Measurements from ENCODE around the gene CEACAM6.

GRCh38 chr19:41707502-41707812, 47.9 kb upstream of the CEACAM6 start:
- TF ChIP-seq MEF2A (IDR thresholded peaks at IDR 0.05; ENCODE audit: borderline replicate concordance, low read depth): no peak
- no peak for TF ChIP-seq FOXM1 (IDR thresholded peaks at IDR 0.05; ENCODE audit: low read depth)
- TF ChIP-seq CHD2 (IDR thresholded peaks at IDR 0.05; ENCODE audit: low read length, partially characterized antibody): no peak
- TF ChIP-seq CTCF (IDR thresholded peaks at IDR 0.05): no peak
- TF ChIP-seq GABPA (IDR thresholded peaks at IDR 0.05; ENCODE audit: low read depth): no peak
- TF ChIP-seq POLR2AphosphoS5 (IDR thresholded peaks at IDR 0.05; ENCODE audit: low read depth, low read length): no peak
- TF ChIP-seq TAF1 (IDR thresholded peaks at IDR 0.05; ENCODE audit: borderline replicate concordance, low read depth, low read length): no peak
- no peak for TF ChIP-seq IRF3 (IDR thresholded peaks at IDR 0.05; ENCODE audit: low read depth, low read length)
- TF ChIP-seq SIN3A (IDR thresholded peaks at IDR 0.05; ENCODE audit: borderline replicate concordance, low read depth, low read length): no peak
- TF ChIP-seq REST (IDR thresholded peaks at IDR 0.05; ENCODE audit: low read depth, low read length): no peak
- no peak for TF ChIP-seq USF2 (IDR thresholded peaks at IDR 0.05; ENCODE audit: borderline replicate concordance, low read depth, low read length)

Measured in SK-N-SH (cell line).